HL-60 (cell line): ENCODE data around the gene DMC1.

Source experiments
- GABPA ChIP-seq: IDR thresholded peaks from 2 replicates; pipeline ENCODE4 v1.6.1; 2012; ENCODE audit warnings: low read depth
- POLR2AphosphoS5 ChIP-seq: IDR thresholded peaks from 2 replicates; pipeline ENCODE4 v1.6.1; 2012; ENCODE audit warnings: low read depth
- TF ChIP-seq, protein P1 (sequence below): IDR thresholded peaks from one replicate; pipeline ENCODE4 v1.5.1; 2011; ENCODE audit warnings: low read length, control low read depth, inconsistent platforms; ENCODE audit not compliant: insufficient read depth
- TF ChIP-seq, protein P2 (sequence below): IDR thresholded peaks from 2 replicates; pipeline ENCODE4 v1.6.1; 2012; ENCODE audit warnings: low read depth; ENCODE audit not compliant: insufficient replicate concordance

- TF ChIP-seq, protein P1, sequence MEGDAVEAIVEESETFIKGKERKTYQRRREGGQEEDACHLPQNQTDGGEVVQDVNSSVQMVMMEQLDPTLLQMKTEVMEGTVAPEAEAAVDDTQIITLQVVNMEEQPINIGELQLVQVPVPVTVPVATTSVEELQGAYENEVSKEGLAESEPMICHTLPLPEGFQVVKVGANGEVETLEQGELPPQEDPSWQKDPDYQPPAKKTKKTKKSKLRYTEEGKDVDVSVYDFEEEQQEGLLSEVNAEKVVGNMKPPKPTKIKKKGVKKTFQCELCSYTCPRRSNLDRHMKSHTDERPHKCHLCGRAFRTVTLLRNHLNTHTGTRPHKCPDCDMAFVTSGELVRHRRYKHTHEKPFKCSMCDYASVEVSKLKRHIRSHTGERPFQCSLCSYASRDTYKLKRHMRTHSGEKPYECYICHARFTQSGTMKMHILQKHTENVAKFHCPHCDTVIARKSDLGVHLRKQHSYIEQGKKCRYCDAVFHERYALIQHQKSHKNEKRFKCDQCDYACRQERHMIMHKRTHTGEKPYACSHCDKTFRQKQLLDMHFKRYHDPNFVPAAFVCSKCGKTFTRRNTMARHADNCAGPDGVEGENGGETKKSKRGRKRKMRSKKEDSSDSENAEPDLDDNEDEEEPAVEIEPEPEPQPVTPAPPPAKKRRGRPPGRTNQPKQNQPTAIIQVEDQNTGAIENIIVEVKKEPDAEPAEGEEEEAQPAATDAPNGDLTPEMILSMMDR: no peak
- TF ChIP-seq, protein P2, sequence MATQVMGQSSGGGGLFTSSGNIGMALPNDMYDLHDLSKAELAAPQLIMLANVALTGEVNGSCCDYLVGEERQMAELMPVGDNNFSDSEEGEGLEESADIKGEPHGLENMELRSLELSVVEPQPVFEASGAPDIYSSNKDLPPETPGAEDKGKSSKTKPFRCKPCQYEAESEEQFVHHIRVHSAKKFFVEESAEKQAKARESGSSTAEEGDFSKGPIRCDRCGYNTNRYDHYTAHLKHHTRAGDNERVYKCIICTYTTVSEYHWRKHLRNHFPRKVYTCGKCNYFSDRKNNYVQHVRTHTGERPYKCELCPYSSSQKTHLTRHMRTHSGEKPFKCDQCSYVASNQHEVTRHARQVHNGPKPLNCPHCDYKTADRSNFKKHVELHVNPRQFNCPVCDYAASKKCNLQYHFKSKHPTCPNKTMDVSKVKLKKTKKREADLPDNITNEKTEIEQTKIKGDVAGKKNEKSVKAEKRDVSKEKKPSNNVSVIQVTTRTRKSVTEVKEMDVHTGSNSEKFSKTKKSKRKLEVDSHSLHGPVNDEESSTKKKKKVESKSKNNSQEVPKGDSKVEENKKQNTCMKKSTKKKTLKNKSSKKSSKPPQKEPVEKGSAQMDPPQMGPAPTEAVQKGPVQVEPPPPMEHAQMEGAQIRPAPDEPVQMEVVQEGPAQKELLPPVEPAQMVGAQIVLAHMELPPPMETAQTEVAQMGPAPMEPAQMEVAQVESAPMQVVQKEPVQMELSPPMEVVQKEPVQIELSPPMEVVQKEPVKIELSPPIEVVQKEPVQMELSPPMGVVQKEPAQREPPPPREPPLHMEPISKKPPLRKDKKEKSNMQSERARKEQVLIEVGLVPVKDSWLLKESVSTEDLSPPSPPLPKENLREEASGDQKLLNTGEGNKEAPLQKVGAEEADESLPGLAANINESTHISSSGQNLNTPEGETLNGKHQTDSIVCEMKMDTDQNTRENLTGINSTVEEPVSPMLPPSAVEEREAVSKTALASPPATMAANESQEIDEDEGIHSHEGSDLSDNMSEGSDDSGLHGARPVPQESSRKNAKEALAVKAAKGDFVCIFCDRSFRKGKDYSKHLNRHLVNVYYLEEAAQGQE: no peak
- no peak for TF ChIP-seq POLR2AphosphoS5
- TF ChIP-seq GABPA: no peak
These were observed 44.5 kb upstream of the DMC1 start for GRCh38 chr22:38614332-38615063.
